ENCODE results near the gene THADA. TPM values are rescaled to one million over a fixed set of nuclear protein-coding genes. Genes with fewer than 3 reads are reported as not detected.
A peak's percentile ranks its signal among the peaks of the same experiment; 100 is the strongest.

THADA gene
- total and polyA plus RNA-seq, 4 experiments from 2014 or later: 20.3 to 44.8 (median 32.8) TPM

DNA sequence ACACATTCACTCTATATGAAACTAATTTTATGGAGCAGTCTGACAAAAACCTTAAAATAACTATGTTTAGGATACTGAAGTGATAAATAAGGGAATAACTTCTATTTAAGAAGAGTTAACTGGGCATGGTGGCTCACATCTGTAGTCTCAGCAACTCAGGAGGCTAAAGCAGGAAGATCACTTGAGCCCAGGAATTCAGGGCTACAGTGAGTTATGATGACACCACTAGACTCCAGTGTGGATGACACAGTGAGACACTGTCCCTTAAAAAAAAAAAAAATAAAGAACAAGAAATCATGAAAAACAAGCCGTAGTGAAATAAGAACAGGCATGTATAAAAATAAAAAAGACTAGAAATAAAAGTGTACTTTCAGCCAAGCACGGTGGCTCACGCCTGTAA lies 82.0 kb downstream of the THADA start:
- Mint-ChIP-seq H3K27ac (no peak overlapping the region), H3K4me1 (peaks cover 22 to 42% (median 25%) of the 10 kb centered on the region in 4 donors), H3K36me3 (peaks cover 16 to 19% of the 10 kb centered on the region in 2 donors), H3K9me3 (no peaks in the 10 kb centered on the region), H3K27me3 (no peaks in the 10 kb centered on the region), H3K4me3 (no peak overlapping the region)
- H3K9me3 ChIP-seq (ENCODE audit: control insufficient read depth in 1 of 2, low read length in 2 of 2): no peaks in the 10 kb centered on the region
- H3K36me3 ChIP-seq (ENCODE audit: insufficient read depth, low read length): no peaks in the 10 kb centered on the region
- peaks cover 19% of the 10 kb centered on the region for H3K4me1 ChIP-seq (ENCODE audit: insufficient read depth, low read length)
- no peaks in the 10 kb centered on the region for H3K27me3 ChIP-seq (ENCODE audit: insufficient read depth, low read length)
- H3K27ac ChIP-seq (ENCODE audit: low read depth, low read length): no peak overlapping the region
- CTCF ChIA-PET (ENCODE audit: partially characterized antibody): no interaction called here
- DNase-seq: no peak
- intact Hi-C loops (cut with micrococcal nuclease): no loop called here
- no peak overlapping the region for H3K4me3 ChIP-seq (ENCODE audit: low read length in 2 of 2)
- POLR2A ChIA-PET (ENCODE audit: partially characterized antibody): no interaction called here

DNA sequence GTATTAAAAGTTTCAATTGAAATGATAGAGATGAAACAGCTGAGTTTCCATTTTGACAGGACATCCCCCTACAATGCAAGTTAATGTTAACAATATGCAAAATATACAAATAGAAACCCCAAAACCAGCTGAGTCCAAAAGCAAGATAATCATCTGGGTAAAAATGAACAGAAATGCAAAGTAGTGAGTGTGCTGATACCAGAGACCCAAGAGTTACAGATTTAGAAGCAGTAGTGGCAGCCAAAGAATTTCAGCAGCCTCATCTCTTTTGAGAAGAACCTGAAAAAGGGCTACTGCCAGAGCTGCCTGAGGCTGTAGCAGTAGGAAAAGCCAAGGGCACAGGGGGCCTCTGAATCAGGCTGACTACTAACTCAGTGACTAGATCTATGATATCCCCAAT lies 82.6 kb downstream of the THADA start:
- H3K4me3 ChIP-seq (ENCODE audit: low read length in 2 of 2): no peak overlapping the region
- DNase-seq: no peak
- peaks cover 23 to 40% (median 25%) of the 10 kb centered on the region in 4 donors for H3K4me1 Mint-ChIP-seq
- no peaks in the 10 kb centered on the region for H3K9me3 Mint-ChIP-seq
- intact Hi-C loops (cut with micrococcal nuclease): no loop called here
- no peak overlapping the region for H3K27ac ChIP-seq (ENCODE audit: low read depth, low read length)
- peaks cover 23% of the 10 kb centered on the region for H3K4me1 ChIP-seq (ENCODE audit: insufficient read depth, low read length)
- H3K4me3 Mint-ChIP-seq: no peak overlapping the region
- H3K36me3 ChIP-seq (ENCODE audit: insufficient read depth, low read length): no peaks in the 10 kb centered on the region
- CTCF ChIA-PET (ENCODE audit: partially characterized antibody): interaction anchor here (0.9 kb wide), 1 partner anchor 565 kb away, joined by 3 read pairs; no protein-coding TSS in a partner anchor
- peaks cover 15 to 19% of the 10 kb centered on the region in 2 donors for H3K36me3 Mint-ChIP-seq
- no peak overlapping the region for H3K27ac Mint-ChIP-seq
- H3K27me3 ChIP-seq (ENCODE audit: insufficient read depth, low read length): no peaks in the 10 kb centered on the region
- POLR2A ChIA-PET (ENCODE audit: partially characterized antibody): no interaction called here
- H3K27me3 Mint-ChIP-seq: no peaks in the 10 kb centered on the region
- no peaks in the 10 kb centered on the region for H3K9me3 ChIP-seq (ENCODE audit: control insufficient read depth in 1 of 2, low read length in 2 of 2)

DNA sequence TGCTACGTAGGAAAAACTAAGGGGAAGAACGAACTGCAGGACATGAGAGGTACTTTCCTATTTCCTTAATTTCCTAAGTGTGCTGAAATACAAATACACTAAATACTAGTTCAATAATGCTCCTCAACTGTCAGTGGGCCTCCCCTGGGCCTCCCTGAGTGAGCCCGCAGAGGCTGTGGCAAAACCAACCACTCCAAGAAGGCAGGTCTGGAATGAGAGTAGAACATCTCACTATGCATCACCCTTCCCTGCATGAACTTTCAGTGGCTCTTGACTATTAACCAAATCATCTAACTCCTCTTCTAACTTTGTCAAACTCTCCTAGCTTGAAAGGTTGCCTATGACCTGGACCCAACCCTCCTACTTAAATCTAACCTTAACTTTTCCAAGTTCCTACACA lies 84.6 kb downstream of the THADA start:
- Histone ChIP-seq H3K36me3 (ENCODE audit: insufficient read depth, low read length) (peaks cover 3% of the 10 kb centered on the region), H3K9me3 (ENCODE audit: control insufficient read depth in 1 of 2, low read length in 2 of 2) (no peaks in the 10 kb centered on the region), H3K27me3 (ENCODE audit: insufficient read depth, low read length) (no peaks in the 10 kb centered on the region), H3K4me1 (ENCODE audit: insufficient read depth, low read length) (peaks cover 18% of the 10 kb centered on the region), H3K4me3 (ENCODE audit: low read length in 2 of 2) (no peak overlapping the region), H3K27ac (ENCODE audit: low read depth, low read length) (no peak overlapping the region)
- DNase-seq: no peak
- H3K9me3 Mint-ChIP-seq: no peaks in the 10 kb centered on the region
- no peak overlapping the region for H3K27ac Mint-ChIP-seq
- H3K36me3 Mint-ChIP-seq: peaks cover 28 to 30% of the 10 kb centered on the region in 2 donors
- no peak overlapping the region for H3K4me3 Mint-ChIP-seq
- POLR2A ChIA-PET (ENCODE audit: partially characterized antibody): interaction anchor here (1.2 to 1.7 kb wide), 2 partner anchors 11 to 85 kb away, joined by 3 to 4 read pairs; no protein-coding TSS in a partner anchor
- intact Hi-C loops (cut with micrococcal nuclease): no loop called here
- CTCF ChIA-PET (ENCODE audit: partially characterized antibody): interaction anchor here (1.1 kb wide), 1 partner anchor 12 kb away, joined by 4 read pairs; no protein-coding TSS in a partner anchor
- peaks cover 19 to 29% (median 21%) of the 10 kb centered on the region in 4 donors for H3K4me1 Mint-ChIP-seq
- H3K27me3 Mint-ChIP-seq: no peaks in the 10 kb centered on the region

DNA sequence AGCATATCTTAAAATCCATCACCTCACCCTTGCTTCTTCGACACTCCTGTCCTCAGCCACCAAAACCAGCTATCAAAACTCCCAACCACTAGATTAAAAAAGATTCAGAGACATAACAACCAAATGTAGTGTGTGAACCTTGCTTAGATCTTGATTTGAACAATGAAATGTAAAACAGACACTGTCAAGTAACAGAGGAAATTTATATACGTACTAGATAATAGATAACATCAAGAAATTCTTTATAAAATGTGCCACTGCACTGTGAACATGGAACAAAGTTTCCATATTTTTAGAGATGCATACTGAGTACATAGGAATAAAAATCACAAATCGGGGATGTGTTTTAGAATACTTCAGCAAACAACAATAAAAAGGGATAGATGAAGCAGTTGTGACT lies 86.0 kb downstream of the THADA start:
- Histone ChIP-seq H3K9me3 (ENCODE audit: control insufficient read depth in 1 of 2, low read length in 2 of 2) (no peaks in the 10 kb centered on the region), H3K27me3 (ENCODE audit: insufficient read depth, low read length) (no peaks in the 10 kb centered on the region), H3K36me3 (ENCODE audit: insufficient read depth, low read length) (peaks cover 3% of the 10 kb centered on the region), H3K4me3 (ENCODE audit: low read length in 2 of 2) (no peak overlapping the region), H3K27ac (ENCODE audit: low read depth, low read length) (no peak overlapping the region), H3K4me1 (ENCODE audit: insufficient read depth, low read length) (peaks cover 10% of the 10 kb centered on the region)
- Mint-ChIP-seq H3K27me3 (no peaks in the 10 kb centered on the region), H3K9me3 (no peaks in the 10 kb centered on the region), H3K4me1 (peaks cover 13 to 20% (median 14%) of the 10 kb centered on the region in 4 donors), H3K27ac (peak overlapping the region in 5 of 7 donors; percentile 17 to 86 (median 53)), H3K36me3 (peaks cover 35 to 40% of the 10 kb centered on the region in 2 donors), H3K4me3 (no peak overlapping the region)
- CTCF ChIA-PET (ENCODE audit: partially characterized antibody): no interaction called here
- peak in 1 of 5 donors; percentile 2 for DNase-seq
- POLR2A ChIA-PET (ENCODE audit: partially characterized antibody): no interaction called here
- intact Hi-C loops (cut with micrococcal nuclease): no loop called here

DNA sequence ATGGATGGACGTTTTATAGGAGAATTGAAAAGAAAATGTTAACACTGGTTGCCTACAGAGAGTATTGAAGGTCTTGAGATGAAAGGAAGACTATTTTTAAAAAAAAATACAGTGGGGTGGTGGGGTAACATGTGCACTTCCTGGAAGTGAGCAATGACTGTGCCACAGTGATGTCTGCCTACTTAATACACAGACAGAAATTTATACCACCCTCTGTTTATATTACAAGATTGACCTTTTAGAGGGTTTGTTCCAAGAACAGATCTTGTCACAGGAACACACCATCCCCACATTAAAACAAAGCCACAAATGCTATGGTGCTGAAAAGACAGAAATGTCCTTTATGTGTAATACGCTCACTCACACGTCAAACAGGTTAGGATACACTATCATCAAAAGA lies 87.6 kb downstream of the THADA start:
- H3K36me3 Mint-ChIP-seq: peaks cover 40 to 53% of the 10 kb centered on the region in 2 donors
- peaks cover 3% of the 10 kb centered on the region for H3K36me3 ChIP-seq (ENCODE audit: insufficient read depth, low read length)

DNA sequence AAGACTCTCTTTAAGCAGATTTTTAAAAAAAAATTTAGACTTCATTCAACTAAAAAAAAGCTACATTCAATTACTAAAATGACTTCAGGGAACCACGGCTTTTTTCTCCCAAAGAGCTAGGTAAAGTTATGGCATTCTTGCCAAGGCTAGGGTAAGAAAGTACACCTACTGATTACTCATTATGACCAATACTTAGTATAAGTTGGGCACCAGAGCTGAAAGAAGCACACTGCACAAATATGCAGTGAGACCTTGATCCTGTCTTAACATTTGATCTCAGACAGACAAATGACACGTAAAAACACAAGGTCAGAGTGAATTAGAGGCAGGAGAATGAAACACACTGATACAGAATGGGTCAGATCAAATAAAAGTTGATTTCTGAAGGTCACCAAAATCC lies 88.7 kb downstream of the THADA start:
- H3K36me3 ChIP-seq (ENCODE audit: insufficient read depth, low read length): peaks cover 3% of the 10 kb centered on the region
- H3K36me3 Mint-ChIP-seq: peaks cover 32 to 50% of the 10 kb centered on the region in 2 donors
- ChIA-PET POLR2A (ENCODE audit: partially characterized antibody) (no interaction called here), CTCF (ENCODE audit: partially characterized antibody) (interaction anchor here (1.0 to 1.1 kb wide), 2 partner anchors 15 to 35 kb away, joined by 3 read pairs; no protein-coding TSS in a partner anchor)
- no peaks in the 10 kb centered on the region for H3K27me3 Mint-ChIP-seq
- H3K27ac Mint-ChIP-seq: peak overlapping the region in 2 of 7 donors; percentile 29 to 73
- peaks cover 10% of the 10 kb centered on the region for H3K4me1 ChIP-seq (ENCODE audit: insufficient read depth, low read length)
- intact Hi-C loops (cut with micrococcal nuclease): no loop called here
- no peak overlapping the region for H3K27ac ChIP-seq (ENCODE audit: low read depth, low read length)
- no peak for DNase-seq
- no peaks in the 10 kb centered on the region for H3K9me3 ChIP-seq (ENCODE audit: control insufficient read depth in 1 of 2, low read length in 2 of 2)
- H3K27me3 ChIP-seq (ENCODE audit: insufficient read depth, low read length): no peaks in the 10 kb centered on the region
- H3K4me3 ChIP-seq (ENCODE audit: low read length in 2 of 2): no peak overlapping the region
- H3K4me1 Mint-ChIP-seq: peaks cover 13 to 20% (median 15%) of the 10 kb centered on the region in 4 donors
- no peaks in the 10 kb centered on the region for H3K9me3 Mint-ChIP-seq
- no peak overlapping the region for H3K4me3 Mint-ChIP-seq

More for the DNA sequence above, 87.6 kb downstream of the THADA start:
- peak overlapping the region in 6 of 7 donors; percentile 19 to 83 (median 72) for H3K27ac Mint-ChIP-seq
- peaks cover 13 to 20% (median 15%) of the 10 kb centered on the region in 4 donors for H3K4me1 Mint-ChIP-seq
- peak in 1 of 5 donors; percentile 18 for DNase-seq
- POLR2A ChIA-PET (ENCODE audit: partially characterized antibody): no interaction called here
- Histone ChIP-seq H3K4me1 (ENCODE audit: insufficient read depth, low read length) (peaks cover 10% of the 10 kb centered on the region), H3K9me3 (ENCODE audit: control insufficient read depth in 1 of 2, low read length in 2 of 2) (no peaks in the 10 kb centered on the region), H3K4me3 (ENCODE audit: low read length in 2 of 2) (no peak overlapping the region), H3K27me3 (ENCODE audit: insufficient read depth, low read length) (no peaks in the 10 kb centered on the region), H3K27ac (ENCODE audit: low read depth, low read length) (no peak overlapping the region)
- H3K27me3 Mint-ChIP-seq: no peaks in the 10 kb centered on the region
- intact Hi-C loops (cut with micrococcal nuclease): no loop called here
- H3K9me3 Mint-ChIP-seq: no peaks in the 10 kb centered on the region
- H3K4me3 Mint-ChIP-seq: no peak overlapping the region
- CTCF ChIA-PET (ENCODE audit: partially characterized antibody): no interaction called here

DNA sequence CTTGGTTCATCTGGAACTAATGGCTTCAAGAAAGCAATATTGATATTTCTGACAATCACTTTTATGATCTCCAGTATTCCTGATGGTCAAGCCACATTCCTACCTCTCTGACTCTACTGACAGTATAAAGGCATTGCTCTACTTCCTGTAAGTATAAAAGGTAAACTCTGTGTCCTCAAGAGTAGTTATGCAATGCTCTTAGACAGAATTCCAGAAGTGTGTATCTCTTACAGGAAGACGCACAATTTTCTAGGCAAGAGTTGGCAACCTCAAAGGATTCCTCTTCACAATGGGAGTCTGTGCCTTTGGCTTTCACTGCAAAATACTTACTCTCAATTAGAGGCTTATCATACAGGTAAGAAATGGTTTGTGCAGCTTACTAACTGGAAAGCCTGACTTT lies 100.1 kb downstream of the THADA start:
- CTCF ChIA-PET (ENCODE audit: partially characterized antibody): no interaction called here
- no peak for DNase-seq
- intact Hi-C loops (cut with micrococcal nuclease): no loop called here
- H3K4me3 Mint-ChIP-seq: no peak overlapping the region
- Histone ChIP-seq H3K4me3 (ENCODE audit: low read length in 2 of 2) (no peak overlapping the region), H3K27ac (ENCODE audit: low read depth, low read length) (no peak overlapping the region), H3K36me3 (ENCODE audit: insufficient read depth, low read length) (peaks cover 10% of the 10 kb centered on the region), H3K27me3 (ENCODE audit: insufficient read depth, low read length) (no peaks in the 10 kb centered on the region), H3K9me3 (ENCODE audit: control insufficient read depth in 1 of 2, low read length in 2 of 2) (no peaks in the 10 kb centered on the region), H3K4me1 (ENCODE audit: insufficient read depth, low read length) (no peaks in the 10 kb centered on the region)
- POLR2A ChIA-PET (ENCODE audit: partially characterized antibody): no interaction called here
- H3K27me3 Mint-ChIP-seq: no peaks in the 10 kb centered on the region
- peaks cover 51% of the 10 kb centered on the region in 2 donors for H3K36me3 Mint-ChIP-seq
- no peak overlapping the region for H3K27ac Mint-ChIP-seq
- H3K4me1 Mint-ChIP-seq: peaks cover 0 to 5% (median 3%) of the 10 kb centered on the region in 4 donors
- no peaks in the 10 kb centered on the region for H3K9me3 Mint-ChIP-seq
